K562 (cell line): ENCODE data around the gene NFS1. TPM values are rescaled to one million over a fixed set of nuclear protein-coding genes. Genes with fewer than 3 reads are reported as not detected.

Experiments used
- BRF2 ChIP-seq: IDR thresholded peaks from 3 replicates; pipeline ENCODE4 v1.6.1; 2011; ENCODE audit warnings: borderline replicate concordance, mild to moderate bottlenecking; ENCODE audit not compliant: insufficient read length, insufficient read depth
- CAMTA2 ChIP-seq: fragments of 250-450 bp; sonication (Bioruptor Pico); conservative IDR thresholded peaks from 2 replicates; pipeline ENCODE4 v1.5.1; 2022
- EHMT2 ChIP-seq: fragments of 450-650 bp; IDR thresholded peaks from 2 replicates; pipeline ENCODE4 v1.6.1; 2018; ENCODE audit warnings: antibody characterized with exemption
- FOXM1 ChIP-seq, 2 experiments: fragments of 450-650 bp in 1 of 2; sonication (generic) in 1 of 2; formaldehyde crosslinking in 1 of 2; IDR thresholded peaks; 2 replicates each; pipeline versions ENCODE4 v1.6.1 to v1.9.0; 2017 to 2022; ENCODE audit warnings: low read depth in 2 of 2, mild to moderate bottlenecking in 2 of 2, missing genetic modification reagents in 1 of 2, moderate library complexity in 1 of 2
- GATA2 ChIP-seq: sonication (generic); formaldehyde crosslinking; IDR thresholded peaks from 2 replicates; pipeline ENCODE4 v1.4.0; 2020; ENCODE audit warnings: mild to moderate bottlenecking, missing genetic modification reagents
- GATAD2A ChIP-seq: fragments of 450-650 bp; IDR thresholded peaks from 2 replicates; pipeline ENCODE4 v1.6.1; 2017
- HBP1 ChIP-seq: fragments of 450-650 bp; formaldehyde crosslinking; IDR thresholded peaks from 2 replicates; pipeline ENCODE4 v1.4.0; 2022; ENCODE audit warnings: missing genetic modification characterization
- NR2C1 ChIP-seq, 2 experiments: fragments of 450-650 bp; IDR thresholded peaks; 2 replicates each; pipeline ENCODE4 v1.6.1; 2017; ENCODE audit warnings: mild to moderate bottlenecking in 2 of 2, antibody characterized with exemption in 1 of 2, inconsistent platforms in 1 of 2, missing compliant biosample characterization in 1 of 2, missing genetic modification characterization in 1 of 2
- NRF1 ChIP-seq, 2 experiments: fragments of 450-650 bp; IDR thresholded peaks in 1 of 2; conservative IDR thresholded peaks in 1 of 2; 2 replicates each; pipeline ENCODE4 v1.6.1; 2014; ENCODE audit warnings: mild to moderate bottlenecking in 2 of 2
- POLR2H ChIP-seq: IDR thresholded peaks from 2 replicates; pipeline ENCODE4 v1.6.1; 2016; ENCODE audit warnings: missing genetic modification characterization, low read depth, mild to moderate bottlenecking, control low read depth, missing compliant biosample characterization, moderate library complexity
- RBFOX2 ChIP-seq: fragments of 200-400 bp; formaldehyde crosslinking; IDR thresholded peaks from 2 replicates; pipeline ENCODE4 v1.6.1; 2017; ENCODE audit warnings: low read depth, mild to moderate bottlenecking, low read length, moderate library complexity
- U2AF1 ChIP-seq: fragments of 200-400 bp; formaldehyde crosslinking; optimal IDR thresholded peaks from 2 replicates; pipeline ENCODE3; 2017; ENCODE audit warnings: mild to moderate bottlenecking, low read depth, low read length, moderate library complexity
- ZBTB49 ChIP-seq: sonication (generic); formaldehyde crosslinking; IDR thresholded peaks from 2 replicates; pipeline ENCODE4 v1.8.0; 2022; ENCODE audit warnings: missing genetic modification reagents, mild to moderate bottlenecking, borderline replicate concordance
- ZNF263 ChIP-seq: sonication (generic); formaldehyde crosslinking; IDR thresholded peaks from 2 replicates; pipeline ENCODE4 v1.8.0; 2022; ENCODE audit warnings: mild to moderate bottlenecking, missing genetic modification reagents, borderline replicate concordance
- ZNF277 ChIP-seq: fragments of 250-450 bp; sonication (Bioruptor Pico); IDR thresholded peaks from 2 replicates; pipeline ENCODE4 v1.8.0; 2022; ENCODE audit warnings: inconsistent platforms, mild to moderate bottlenecking, moderate library complexity, borderline replicate concordance
- ZNF280B ChIP-seq: fragments of 250-450 bp; sonication (Bioruptor Pico); IDR thresholded peaks from 2 replicates; pipeline ENCODE4 v1.5.1; 2021; ENCODE audit warnings: mild to moderate bottlenecking
- polyA plus RNA-seq, 8 experiments: library from polyadenylated mRNA; depleted of rRNA in 4 of 8; stranded (reverse) in 5 of 8; unstranded in 3 of 8; fragments of >200 nt; fragmentation: Nextera tagmentation in 2 of 8; fragmentation: Illumina TruSeq in 1 of 8; extraction: Ambion mirVana in 2 of 8; extraction: Trizol in 1 of 8; gene quantifications; 2 replicates each; pipeline versions ENCODE4 v1.2.1 to v1.2.3, GENCODE V29; 2011 to 2014; ENCODE audit warnings: inconsistent platforms in 1 of 8, missing spikeins in 1 of 8
- total RNA-seq, 7 experiments: library from RNA; depleted of rRNA in 6 of 7; stranded (reverse); fragments of >200 nt in 6 of 7; fragmentation: Illumina TruSeq in 2 of 7; extraction: Trizol in 2 of 7; gene quantifications; 2 replicates each; pipeline versions ENCODE4 v1.2.1 to v1.2.3, GENCODE V29; 2011 to 2021; ENCODE audit warnings: low replicate concordance in 1 of 7

The NFS1 gene
- total and polyA plus RNA-seq, 9 of the 15 experiments (the other 6 are each of a cell fraction or from before 2014, with no cell fraction given): 11.5 to 84.8 (median 47.1) TPM

GRCh38 chr20:35664466-35665206 lies 34.5 kb downstream of the NFS1 start, which contains the start of the genes CPNE1 and RBM12 (continued):
- TF ChIP-seq ZBTB49: 0 out of 2 replicates have a peak, but pooled peaks have one; percentile 20
- peak; percentile 64; the same call in 1 of the 2 replicates for TF ChIP-seq CAMTA2 (CRISPR knock-in tag)
- no peak for TF ChIP-seq BRF2
- no peak for TF ChIP-seq ZNF277 (CRISPR knock-in tag)
- peak; percentile 77 for TF ChIP-seq U2AF1
- TF ChIP-seq GATA2: no peak
- peak; percentile 100 for TF ChIP-seq RBFOX2
- no peak for TF ChIP-seq EHMT2
- no peak for TF ChIP-seq ZNF280B (CRISPR knock-in tag)
- TF ChIP-seq ZNF263: no peak; the same call in 1 of the 2 replicates
- TF ChIP-seq FOXM1 (IDR thresholded peaks at IDR 0.05; ENCODE audit: low read depth): no peak
- peak; percentile 87; the same call in 1 of the 2 replicates for TF ChIP-seq FOXM1 (CRISPR knock-in tag; IDR thresholded peaks at IDR 0.05; ENCODE audit: low read depth)
- peak; percentile 96 for TF ChIP-seq POLR2H (tag)
- TF ChIP-seq NR2C1 (IDR thresholded peaks at IDR 0.05): no peak
- no peak for TF ChIP-seq NR2C1 (tag; IDR thresholded peaks at IDR 0.05)
- peak; percentile 96 to 97 for TF ChIP-seq NRF1 (conservative IDR thresholded peaks at IDR 0.05 in 1 of 2, IDR thresholded peaks at IDR 0.05 in 1 of 2)
- TF ChIP-seq HBP1 (CRISPR knock-in tag): no peak
- 0 out of 2 replicates have a peak, but pooled peaks have one; percentile 41 for TF ChIP-seq GATAD2A
